Skeletal muscle tissue (tissue), 4 donors: ENCODE data around the gene PLCB1. TPM values are rescaled to one million over a fixed set of nuclear protein-coding genes. Genes with fewer than 3 reads are reported as not detected.

Experiments used
- H3K27ac ChIP-seq: one replicate; pipeline ENCODE4 v1.7.0; 2013; ENCODE audit warnings: mild to moderate bottlenecking, low read depth, low read length, inconsistent platforms
- H3K27me3 ChIP-seq, 3 donors: one replicate each; pipeline ENCODE4 v1.7.0; 2013; ENCODE audit warnings: low read length in 3 of 3; ENCODE audit not compliant: control insufficient read depth in 3 of 3, insufficient read depth in 3 of 3
- H3K36me3 ChIP-seq, 3 donors: one replicate each; pipeline ENCODE4 v1.7.0; 2013; ENCODE audit warnings: low read length in 3 of 3; ENCODE audit not compliant: control insufficient read depth in 3 of 3, insufficient read depth in 3 of 3
- H3K4me1 ChIP-seq, 3 donors: one replicate each; pipeline ENCODE4 v1.7.0; 2013; ENCODE audit warnings: low read length in 3 of 3, mild to moderate bottlenecking in 3 of 3; ENCODE audit not compliant: control insufficient read depth in 3 of 3, insufficient read depth in 3 of 3
- H3K4me3 ChIP-seq, 3 donors: one replicate each; pipeline ENCODE4 v1.7.0; 2013; ENCODE audit warnings: low read length in 3 of 3
- H3K9ac ChIP-seq, 3 donors: one replicate each; pipeline ENCODE4 v1.7.0; 2013; ENCODE audit warnings: low read length in 3 of 3, mild to moderate bottlenecking in 3 of 3, moderate library complexity in 2 of 3, low read depth in 1 of 3
- H3K9me3 ChIP-seq, 3 donors: one replicate each; pipeline ENCODE4 v1.7.0; 2013; ENCODE audit warnings: low read length in 3 of 3; ENCODE audit not compliant: control insufficient read depth in 3 of 3
- total RNA-seq: library from RNA; depleted of rRNA; stranded (reverse); fragments of >200 nt; gene quantifications from one replicate; pipeline ENCODE4 v1.2.3, GENCODE V29; 2014
- donor health status: Osteomylitis.

The PLCB1 gene
- total RNA-seq, 1 donor from 2014 or later = 13.0 TPM

DNA sequence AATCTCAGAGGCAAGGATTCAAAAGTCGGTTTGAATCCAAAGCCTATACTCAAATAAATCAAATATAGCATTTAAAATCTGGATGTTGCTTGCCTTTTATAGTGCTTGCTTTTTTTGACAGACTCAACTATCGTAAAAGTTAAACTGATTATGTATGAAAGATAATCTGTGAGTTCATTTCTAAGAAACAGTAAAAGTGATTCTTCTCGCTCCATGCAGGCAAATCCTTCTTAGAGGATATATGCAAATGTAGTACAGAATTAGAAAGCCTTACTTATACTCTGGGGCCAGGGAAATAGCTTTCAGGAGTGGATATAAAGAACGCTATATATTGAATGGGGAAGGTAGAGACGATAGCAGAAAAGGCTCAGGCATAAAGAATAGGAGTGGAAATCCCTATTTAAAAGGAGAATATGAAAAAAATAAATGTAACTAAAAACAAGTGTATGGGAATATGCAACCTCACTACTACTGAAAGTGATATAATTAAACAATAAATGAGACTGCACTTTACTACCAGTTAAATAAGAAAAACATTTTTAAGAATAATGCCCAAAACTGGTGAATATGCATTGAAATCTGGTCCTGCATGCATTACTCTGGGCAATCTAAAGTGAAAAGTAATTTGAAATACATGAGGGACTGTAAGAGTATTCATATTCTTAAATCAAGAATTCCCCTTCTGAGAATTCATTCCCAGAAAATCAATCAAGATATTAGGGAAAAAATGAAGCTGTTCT lies 575.1 kb downstream of the PLCB1 start:
- H3K27ac ChIP-seq = no peak overlapping the region
- H3K36me3 ChIP-seq = no peaks in the 10 kb centered on the region
- no peaks in the 10 kb centered on the region for H3K9me3 ChIP-seq
- H3K9ac ChIP-seq = no peak overlapping the region
- no peaks in the 10 kb centered on the region for H3K4me1 ChIP-seq
- H3K27me3 ChIP-seq = no peaks in the 10 kb centered on the region
- no peak overlapping the region for H3K4me3 ChIP-seq

DNA sequence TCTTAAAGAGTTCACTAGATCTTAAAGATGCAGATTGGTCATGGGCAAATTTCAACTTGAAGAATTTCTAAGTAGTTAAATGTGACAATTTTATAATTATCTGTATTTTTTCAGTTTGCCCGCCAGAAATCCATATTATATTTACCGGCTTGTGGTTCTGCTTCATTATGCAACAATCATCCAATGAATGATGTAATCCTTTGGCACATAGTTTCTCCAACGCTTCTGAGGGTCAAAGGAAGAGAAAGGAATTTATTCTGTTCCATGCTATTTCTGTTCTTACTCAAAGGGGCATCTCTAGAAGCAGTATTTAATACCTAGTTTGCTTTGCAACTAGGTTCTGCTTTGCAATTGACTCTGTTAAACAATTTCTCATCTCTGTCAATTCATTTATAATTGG lies 577.6 kb downstream of the PLCB1 start:
- Histone ChIP-seq H3K9ac (no peak overlapping the region), H3K27me3 (no peaks in the 10 kb centered on the region), H3K27ac (no peak overlapping the region), H3K4me1 (no peaks in the 10 kb centered on the region), H3K36me3 (peaks cover 0 to 2% (median 0%) of the 10 kb centered on the region in 3 donors), H3K9me3 (no peaks in the 10 kb centered on the region), H3K4me3 (no peak overlapping the region)

DNA sequence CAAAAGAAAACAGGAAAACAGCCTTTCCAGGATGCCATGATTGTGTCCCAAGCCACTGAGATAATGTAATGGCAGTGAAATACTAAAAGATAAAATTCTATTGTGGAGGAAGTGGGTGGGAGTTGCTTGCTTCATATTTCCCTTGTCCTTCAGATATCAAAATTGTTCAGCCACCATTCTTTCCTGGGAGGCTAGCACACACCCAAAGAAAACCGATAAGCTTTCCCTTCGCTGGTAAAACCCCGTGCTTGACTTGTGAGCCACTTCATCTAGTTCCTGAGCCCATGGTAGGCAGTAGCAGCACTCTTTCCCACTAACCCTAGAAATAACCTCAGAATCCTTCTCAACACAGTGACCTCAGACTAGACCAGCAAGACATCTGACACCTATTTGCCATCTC lies 579.4 kb downstream of the PLCB1 start:
- no peaks in the 10 kb centered on the region for H3K27me3 ChIP-seq
- H3K4me1 ChIP-seq = no peaks in the 10 kb centered on the region
- no peak overlapping the region for H3K4me3 ChIP-seq
- peaks cover 0 to 2% (median 2%) of the 10 kb centered on the region in 3 donors for H3K36me3 ChIP-seq
- no peak overlapping the region for H3K9ac ChIP-seq
- H3K27ac ChIP-seq = no peak overlapping the region
- no peaks in the 10 kb centered on the region for H3K9me3 ChIP-seq

DNA sequence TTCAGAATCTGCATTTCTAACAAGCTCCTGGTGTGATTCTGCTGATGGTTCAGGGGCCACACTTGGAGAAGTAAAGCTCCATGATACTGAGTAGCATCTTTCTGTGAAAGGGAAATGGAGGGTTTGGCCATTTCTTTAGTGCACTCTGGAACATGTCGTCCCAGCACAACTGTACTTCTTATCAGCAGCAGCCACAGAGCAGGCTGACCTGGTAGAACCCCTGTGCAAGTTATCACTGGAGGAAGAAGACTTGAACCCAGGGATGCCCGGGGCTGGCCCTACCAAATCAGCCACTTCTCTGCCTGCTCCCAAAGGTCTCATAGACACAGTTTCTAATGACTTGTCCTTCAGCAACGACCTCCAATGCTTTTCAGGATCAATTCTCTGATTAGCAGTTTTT lies 582.1 kb downstream of the PLCB1 start:
- H3K9me3 ChIP-seq = no peaks in the 10 kb centered on the region
- H3K27me3 ChIP-seq = no peaks in the 10 kb centered on the region
- H3K36me3 ChIP-seq = peaks cover 0 to 4% (median 2%) of the 10 kb centered on the region in 3 donors
- no peaks in the 10 kb centered on the region for H3K4me1 ChIP-seq
- no peak overlapping the region for H3K27ac ChIP-seq
- H3K4me3 ChIP-seq = no peak overlapping the region
- no peak overlapping the region for H3K9ac ChIP-seq

DNA sequence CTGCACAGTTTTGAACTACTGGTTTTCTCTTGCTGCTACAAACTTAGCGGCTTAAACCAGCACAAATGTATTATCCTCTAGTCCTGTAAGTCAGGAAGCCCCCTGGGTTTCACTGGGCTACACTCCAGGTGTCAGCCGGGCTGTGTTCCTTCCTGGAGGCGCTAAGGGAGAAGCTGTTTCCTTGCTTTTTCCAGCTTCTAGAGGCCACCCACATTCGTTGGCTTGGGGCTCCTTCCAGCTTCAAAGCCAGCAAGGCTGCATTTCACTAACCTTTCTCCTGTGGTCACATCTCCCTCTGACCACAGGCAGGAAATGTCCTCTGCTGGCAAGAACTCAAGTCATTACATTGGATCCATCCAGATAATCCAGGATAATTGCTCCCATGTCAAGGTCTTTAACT lies 586.2 kb downstream of the PLCB1 start:
- H3K9ac ChIP-seq = no peak overlapping the region
- H3K4me1 ChIP-seq = no peaks in the 10 kb centered on the region
- H3K36me3 ChIP-seq = peaks cover 0 to 4% (median 2%) of the 10 kb centered on the region in 3 donors
- no peak overlapping the region for H3K4me3 ChIP-seq
- no peaks in the 10 kb centered on the region for H3K9me3 ChIP-seq
- H3K27me3 ChIP-seq = no peaks in the 10 kb centered on the region
- H3K27ac ChIP-seq = no peak overlapping the region

DNA sequence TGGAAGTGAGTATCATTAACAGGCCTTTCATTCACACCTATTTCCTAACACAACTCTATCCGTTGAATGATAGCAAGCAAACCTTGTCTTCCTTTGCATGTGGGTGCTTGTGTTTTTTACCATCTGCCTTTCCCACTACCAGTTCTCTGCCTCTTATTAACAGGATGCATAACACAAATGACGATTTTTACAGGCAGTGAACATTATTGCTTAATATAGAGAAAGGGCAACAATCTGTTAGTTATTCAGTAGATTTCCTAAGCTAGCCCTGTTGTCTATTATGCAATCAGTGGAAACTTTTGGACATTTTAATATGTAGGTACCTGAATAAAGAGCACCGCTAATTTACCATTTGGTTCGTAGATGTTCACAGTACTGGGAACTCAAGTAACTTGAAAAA lies 588.0 kb downstream of the PLCB1 start:
- no peaks in the 10 kb centered on the region for H3K27me3 ChIP-seq
- peaks cover 0 to 7% (median 0%) of the 10 kb centered on the region in 3 donors for H3K36me3 ChIP-seq
- H3K27ac ChIP-seq = no peak overlapping the region
- no peak overlapping the region for H3K4me3 ChIP-seq
- no peaks in the 10 kb centered on the region for H3K9me3 ChIP-seq
- no peak overlapping the region for H3K9ac ChIP-seq
- no peaks in the 10 kb centered on the region for H3K4me1 ChIP-seq

DNA sequence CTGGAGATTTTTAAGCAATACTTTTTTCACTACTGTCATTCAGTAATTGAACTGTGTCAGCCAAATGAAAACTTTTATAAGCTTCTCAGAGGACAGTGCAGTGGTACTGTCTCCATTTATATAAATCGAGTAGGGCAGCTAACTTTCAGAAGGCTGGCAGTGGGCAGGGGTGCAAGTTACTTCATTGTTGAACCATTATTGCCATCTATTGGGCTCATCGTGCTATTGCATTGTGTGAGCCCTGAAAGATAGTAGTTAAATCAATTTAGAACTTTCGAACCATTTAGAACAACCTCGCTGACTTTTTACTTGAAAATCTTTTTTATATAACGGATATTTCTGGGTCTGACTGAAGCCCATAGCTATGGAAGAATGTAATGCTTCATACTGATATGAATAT lies 589.0 kb downstream of the PLCB1 start:
- Histone ChIP-seq H3K4me1 (no peaks in the 10 kb centered on the region), H3K4me3 (no peak overlapping the region), H3K27ac (no peak overlapping the region), H3K36me3 (peaks cover 0 to 9% (median 0%) of the 10 kb centered on the region in 3 donors), H3K27me3 (no peaks in the 10 kb centered on the region), H3K9ac (no peak overlapping the region), H3K9me3 (no peaks in the 10 kb centered on the region)

DNA sequence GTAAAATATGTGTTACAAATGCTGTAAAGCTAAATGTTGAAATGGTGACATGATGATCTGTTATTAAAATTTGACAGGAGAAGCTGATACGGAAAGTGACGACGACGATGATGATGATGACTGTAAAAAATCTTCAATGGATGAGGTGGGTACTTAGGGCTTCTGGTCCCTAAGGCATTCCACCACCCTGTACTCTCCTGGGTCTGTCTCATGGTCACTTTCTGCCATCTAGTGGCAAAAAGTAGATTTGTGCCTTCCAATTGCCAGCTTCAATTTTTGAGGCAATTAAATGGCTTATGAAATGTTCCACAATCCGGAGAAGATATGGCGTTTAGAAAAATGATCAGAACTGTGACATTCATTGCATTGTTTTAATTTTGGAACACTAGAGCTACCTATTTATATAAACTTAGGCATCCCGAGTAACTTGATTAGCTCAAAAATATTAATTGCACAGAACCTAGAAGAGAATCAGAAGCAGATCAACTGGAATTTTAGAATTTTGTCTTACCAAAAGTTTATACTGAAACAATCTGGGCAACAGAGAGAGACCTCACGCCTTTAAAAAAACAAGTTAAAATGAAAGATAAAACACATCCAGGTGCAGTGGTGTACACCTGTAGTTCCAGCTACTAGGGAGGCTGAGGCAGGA lies 590.3 kb downstream of the PLCB1 start:
- H3K9me3 ChIP-seq = no peaks in the 10 kb centered on the region
- H3K27me3 ChIP-seq = no peaks in the 10 kb centered on the region
- no peak overlapping the region for H3K9ac ChIP-seq
- peaks cover 0 to 6% (median 0%) of the 10 kb centered on the region in 3 donors for H3K36me3 ChIP-seq
- no peak overlapping the region for H3K4me3 ChIP-seq
- H3K4me1 ChIP-seq = no peaks in the 10 kb centered on the region
- no peak overlapping the region for H3K27ac ChIP-seq

DNA sequence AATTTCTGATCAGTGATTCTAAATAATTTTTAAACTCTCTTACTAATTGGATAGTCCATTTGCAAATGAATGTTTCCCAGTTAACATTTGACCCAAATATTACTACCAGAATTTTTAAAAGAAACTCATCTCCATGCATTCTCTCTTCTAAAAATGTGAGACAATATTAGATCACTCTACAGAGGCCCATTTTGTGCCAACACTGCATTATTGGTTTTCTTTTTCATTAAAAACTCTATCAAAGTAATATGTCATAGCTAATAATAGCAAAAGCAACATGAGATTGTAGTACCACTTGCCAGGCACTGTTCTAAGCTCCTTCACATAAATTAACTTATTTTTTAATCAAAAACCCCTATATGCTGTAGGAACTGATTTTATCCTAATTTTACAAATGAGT lies 591.2 kb downstream of the PLCB1 start:
- no peak overlapping the region for H3K9ac ChIP-seq
- no peak overlapping the region for H3K4me3 ChIP-seq
- H3K27me3 ChIP-seq = no peaks in the 10 kb centered on the region
- peaks cover 0 to 6% (median 0%) of the 10 kb centered on the region in 3 donors for H3K36me3 ChIP-seq
- H3K9me3 ChIP-seq = no peaks in the 10 kb centered on the region
- no peak overlapping the region for H3K27ac ChIP-seq
- H3K4me1 ChIP-seq = no peaks in the 10 kb centered on the region

DNA sequence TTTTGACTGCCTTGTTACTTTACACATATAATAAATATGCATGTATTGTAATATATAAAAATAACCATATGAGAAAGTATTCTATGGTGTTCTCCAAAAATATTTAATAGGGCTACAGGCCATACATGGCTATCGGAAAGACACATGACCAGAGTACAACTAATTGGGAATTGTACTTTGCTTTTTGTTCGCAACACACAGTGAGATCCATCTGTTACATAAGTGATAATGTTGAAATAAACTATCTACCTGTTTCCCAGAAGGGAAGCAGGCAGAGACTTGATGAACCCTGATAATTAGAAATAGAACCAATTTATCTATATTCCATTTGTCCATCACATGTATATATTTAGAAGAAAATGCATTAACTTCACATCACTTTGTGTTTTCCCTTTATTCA lies 592.8 kb downstream of the PLCB1 start:
- H3K27ac ChIP-seq = no peak overlapping the region
- H3K36me3 ChIP-seq = peaks cover 0 to 6% (median 0%) of the 10 kb centered on the region in 3 donors

More for the DNA sequence above, 592.8 kb downstream of the PLCB1 start:
- H3K4me3 ChIP-seq = no peak overlapping the region
- no peak overlapping the region for H3K9ac ChIP-seq
- H3K27me3 ChIP-seq = no peaks in the 10 kb centered on the region
- H3K9me3 ChIP-seq = no peaks in the 10 kb centered on the region
- H3K4me1 ChIP-seq = no peaks in the 10 kb centered on the region
